HepG2 (cell line): ENCODE results near the gene JPT2. TPM values are rescaled to one million over a fixed set of nuclear protein-coding genes. Genes with fewer than 3 reads are reported as not detected.

ENCODE experiments used
- ATAC-seq: fragments of 200-7000 bp; cut with Tn5 transposase; 3 replicates; pipeline ENCODE4 v1.9.1; 2020; ENCODE audit warnings: mild to moderate bottlenecking, moderate library complexity
- BruUV-seq: library from RNA; stranded (reverse); fragments of 400-500 nt; replicated peaks from 2 replicates; lab custom pipeline; 2021; lab: Mats Ljungman, UMichigan
- CTCF ChIA-PET: fragments of 300-600 bp; formaldehyde crosslinking; extraction: SDS; loops from one replicate; lab custom pipeline; 2021; ENCODE audit warnings: low total read pairs, inconsistent platforms, low intra/inter-chr PET ratio; lab: Yijun Ruan, JAX
- POLR2A ChIA-PET: fragments of 350-600 bp; sonication (Branson Sonifier 250); formaldehyde crosslinking; loops from one replicate; lab custom pipeline; 2020; ENCODE audit warnings: antibody characterized with exemption, inconsistent platforms; lab: Yijun Ruan, JAX
- DNase-seq: peaks from one replicate; pipeline ENCODE4 v3.0.0-alpha.2; 2015; ENCODE audit warnings: low spot score
- FAIRE-seq: peaks from 3 replicates; lab custom pipeline; 2011; peaks lifted over from hg19 to GRCh38; lab: Jason Lieb, UNC
- H2AFZ ChIP-seq: one replicate; pipeline ENCODE4 v1.6.1; 2011; ENCODE audit warnings: low read length, inconsistent platforms
- H3K27ac ChIP-seq: fragments of 300-600 bp; 3 replicates; pipeline ENCODE4 v1.8.0; 2011; ENCODE audit warnings: mixed run types, mild to moderate bottlenecking, mixed read lengths, low read length, inconsistent platforms; ENCODE audit not compliant: insufficient read depth; ENCODE audit errors: extremely low read length
- H3K27me3 ChIP-seq, 2 experiments: fragments of 200-600 bp in 1 of 2; 2 replicates in 1 of 2; 3 replicates in 1 of 2; pipeline versions ENCODE4 v1.6.0 to v1.8.0; 2011; ENCODE audit warnings: low read length in 2 of 2, mild to moderate bottlenecking in 2 of 2, moderate library complexity in 2 of 2, inconsistent platforms in 1 of 2; ENCODE audit not compliant: insufficient read depth in 2 of 2, control insufficient read depth in 1 of 2
- H3K36me3 ChIP-seq, 2 experiments: fragments of 200-600 bp in 1 of 2; replicated peaks in 1 of 2; 2 replicates in 1 of 2; 3 replicates in 1 of 2; pipeline versions ENCODE4 v1.5.1 to v1.8.0; 2011; ENCODE audit warnings: low read length in 2 of 2, inconsistent platforms in 1 of 2; ENCODE audit not compliant: insufficient read depth in 2 of 2, control insufficient read depth in 1 of 2
- H3K4me1 ChIP-seq: 2 replicates; pipeline ENCODE4 v1.5.1; 2012; ENCODE audit warnings: low read length, inconsistent platforms; ENCODE audit not compliant: insufficient read depth
- H3K4me2 ChIP-seq: 2 replicates; pipeline ENCODE4 v1.6.0; 2011; ENCODE audit warnings: low read depth, low read length, inconsistent platforms
- H3K4me3 ChIP-seq, 3 experiments: fragments of 200-600 bp in 1 of 3; sonication (generic), shearing (Covaris generic) in 1 of 3; replicated peaks in 1 of 3; 2 replicates each; pipeline ENCODE4 v1.5.1; 2011 to 2016; ENCODE audit warnings: low read length in 3 of 3, inconsistent platforms in 2 of 3, low read depth in 2 of 3, mild to moderate bottlenecking in 2 of 3, control low read depth in 1 of 3, mixed read lengths in 1 of 3; ENCODE audit not compliant: insufficient read depth in 1 of 3
- H3K79me2 ChIP-seq: one replicate; pipeline ENCODE4 v1.6.1; 2011; ENCODE audit warnings: low read length, inconsistent platforms; ENCODE audit not compliant: insufficient read depth
- H3K9ac ChIP-seq: 2 replicates; pipeline ENCODE4 v1.6.0; 2011; ENCODE audit warnings: mild to moderate bottlenecking, low read depth, low read length, inconsistent platforms; ENCODE audit not compliant: insufficient read depth
- H3K9me3 ChIP-seq: 2 replicates; pipeline ENCODE4 v1.5.1; 2012; ENCODE audit warnings: mild to moderate bottlenecking, low read length
- H4K20me1 ChIP-seq: 2 replicates; pipeline ENCODE4 v1.6.0; 2011; ENCODE audit warnings: inconsistent platforms, mild to moderate bottlenecking, low read length, moderate library complexity; ENCODE audit not compliant: insufficient read depth
- ATF1 ChIP-seq: IDR thresholded peaks from 2 replicates; pipeline ENCODE4 v1.6.1; 2016; ENCODE audit warnings: mild to moderate bottlenecking, control low read depth
- HNF1A ChIP-seq, 2 experiments: sonication (generic) in 1 of 2; formaldehyde crosslinking in 1 of 2; IDR thresholded peaks; 2 replicates each; pipeline versions ENCODE4 v1.4.0 to v1.6.1; 2016 to 2020; ENCODE audit warnings: borderline replicate concordance in 1 of 2, low read depth in 1 of 2, mild to moderate bottlenecking in 1 of 2, missing genetic modification reagents in 1 of 2
- SOX6 ChIP-seq, 2 experiments: fragments of 450-650 bp in 1 of 2; sonication (generic) in 1 of 2; formaldehyde crosslinking in 1 of 2; IDR thresholded peaks; 2 replicates each; pipeline versions ENCODE4 v1.4.0 to v1.6.1; 2017 to 2020; ENCODE audit warnings: antibody characterized with exemption in 1 of 2, mild to moderate bottlenecking in 1 of 2, missing genetic modification reagents in 1 of 2
- U2AF1 ChIP-seq: fragments of 200-400 bp; formaldehyde crosslinking; optimal IDR thresholded peaks from 2 replicates; pipeline ENCODE3; 2017; ENCODE audit warnings: mild to moderate bottlenecking, low read depth, low read length
- ZBTB46 ChIP-seq: sonication (generic); formaldehyde crosslinking; IDR thresholded peaks from 2 replicates; pipeline ENCODE4 v1.4.0; 2020; ENCODE audit warnings: mild to moderate bottlenecking, missing genetic modification reagents, borderline replicate concordance
- ZNF580 ChIP-seq: IDR thresholded peaks from 2 replicates; pipeline ENCODE4 v1.6.1; 2016; ENCODE audit warnings: low read depth, borderline replicate concordance
- WGBS: methylation state at CpG from one replicate; pipeline ENCODE4 v1.1.6; 2017; ENCODE audit warnings: low lambda C conversion rate; 5-methylcytosine and 5-hydroxymethylcytosine counted together
- in situ Hi-C: cut with HindIII; loops from 2 replicates; pipeline ENCODE4 v1.10.0; 2017; ENCODE audit warnings: low pct_unique_long_range_greater_than_20kb; ENCODE audit not compliant: extremely low pct_ligation_motif_present
- intact Hi-C: fragments of 100-400 bp; cut with micrococcal nuclease; formaldehyde crosslinking; loops from one replicate; pipeline ENCODE4 v1.10.0; 2022; ENCODE audit not compliant: unreplicated experiment
- polyA plus RNA-seq, 8 experiments: library from polyadenylated mRNA; depleted of rRNA in 3 of 8; stranded (reverse) in 7 of 8; unstranded in 1 of 8; fragments of >200 nt; fragmentation: Illumina TruSeq in 4 of 8; extraction: Trizol in 4 of 8; gene quantifications; 2 replicates each; pipeline versions ENCODE4 v1.2.1 to v1.2.3, GENCODE V29; 2011 to 2016; ENCODE audit warnings: low read depth in 4 of 8, missing spikeins in 1 of 8, mixed read lengths in 1 of 8; ENCODE audit not compliant: insufficient read depth in 1 of 8
- total RNA-seq, 5 experiments: library from RNA; depleted of rRNA; stranded (reverse); fragments of >200 nt; fragmentation: Illumina TruSeq; extraction: Trizol; gene quantifications; 2 replicates each; pipeline ENCODE4 v1.2.3, GENCODE V29; 2016; ENCODE audit warnings: low read depth in 1 of 5
- TF ChIP-seq, protein P1 (sequence below): sonication (generic); IDR thresholded peaks from 2 replicates; pipeline ENCODE4 v1.6.1; 2016; ENCODE audit warnings: low read depth, borderline replicate concordance
- TF ChIP-seq, protein P2 (sequence below): IDR thresholded peaks from 2 replicates; pipeline ENCODE4 v1.6.1; 2016; ENCODE audit warnings: missing compliant biosample characterization, missing genetic modification reagents, borderline replicate concordance

The JPT2 gene
- total and polyA plus RNA-seq, 2 of the 13 experiments (the other 11 are each of a cell fraction or from before 2014, with no cell fraction given) = 53.5 to 89.4 TPM

- Histone ChIP-seq H3K9ac (no peak overlapping the region), H3K27ac (no peak overlapping the region), H3K79me2 (peaks cover 25% of the 10 kb centered on the region), H4K20me1 (peaks cover 6% of the 10 kb centered on the region), H3K4me3 (no peak overlapping the region), H3K4me1 (no peaks in the 10 kb centered on the region), H2AFZ (no peak overlapping the region), H3K27me3 (no peaks in the 10 kb centered on the region), H3K36me3 (peaks cover 28 to 78% of the 10 kb centered on the region in 2 experiments), H3K4me2 (no peak overlapping the region), H3K9me3 (no peaks in the 10 kb centered on the region)
- DNase-seq = no peak
- CTCF ChIA-PET = no interaction called here
- in situ Hi-C loops = no loop called here
- no peak for ATAC-seq
- no TSS peak for BruUV-seq
- POLR2A ChIA-PET = no interaction called here
- TF ChIP-seq ATF1 (CRISPR knock-in tag) (no peak), ZNF580 (no peak), SOX6 (IDR thresholded peaks at IDR 0.05) (no peak), SOX6 (CRISPR knock-in tag; IDR thresholded peaks at IDR 0.05) (no peak), ZBTB46 (CRISPR knock-in tag) (no peak), U2AF1 (no peak), HNF1A (IDR thresholded peaks at IDR 0.05; ENCODE audit: low read depth) (no peak), HNF1A (CRISPR knock-in tag; IDR thresholded peaks at IDR 0.05; ENCODE audit: borderline replicate concordance) (no peak)
- TF ChIP-seq, protein P1, sequence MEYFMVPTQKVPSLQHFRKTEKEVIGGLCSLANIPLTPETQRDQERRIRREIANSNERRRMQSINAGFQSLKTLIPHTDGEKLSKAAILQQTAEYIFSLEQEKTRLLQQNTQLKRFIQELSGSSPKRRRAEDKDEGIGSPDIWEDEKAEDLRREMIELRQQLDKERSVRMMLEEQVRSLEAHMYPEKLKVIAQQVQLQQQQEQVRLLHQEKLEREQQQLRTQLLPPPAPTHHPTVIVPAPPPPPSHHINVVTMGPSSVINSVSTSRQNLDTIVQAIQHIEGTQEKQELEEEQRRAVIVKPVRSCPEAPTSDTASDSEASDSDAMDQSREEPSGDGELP = no peak
- TF ChIP-seq, protein P2, sequence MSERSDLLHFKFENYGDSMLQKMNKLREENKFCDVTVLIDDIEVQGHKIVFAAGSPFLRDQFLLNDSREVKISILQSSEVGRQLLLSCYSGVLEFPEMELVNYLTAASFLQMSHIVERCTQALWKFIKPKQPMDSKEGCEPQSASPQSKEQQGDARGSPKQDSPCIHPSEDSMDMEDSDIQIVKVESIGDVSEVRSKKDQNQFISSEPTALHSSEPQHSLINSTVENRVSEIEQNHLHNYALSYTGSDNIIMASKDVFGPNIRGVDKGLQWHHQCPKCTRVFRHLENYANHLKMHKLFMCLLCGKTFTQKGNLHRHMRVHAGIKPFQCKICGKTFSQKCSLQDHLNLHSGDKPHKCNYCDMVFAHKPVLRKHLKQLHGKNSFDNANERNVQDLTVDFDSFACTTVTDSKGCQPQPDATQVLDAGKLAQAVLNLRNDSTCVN (CRISPR knock-in tag) = no peak
- FAIRE-seq = no peak
- intact Hi-C loops = no loop called here
- WGBS = 94% methylated on average over 9 of the region's 9 CpGs
Measured at GRCh38 chr16:1631230-1631629, 46.8 kb upstream of the JPT2 start.
